Neural cell (in vitro differentiated cells): Measurements from ENCODE around the gene MN1. TPM values are rescaled to one million over a fixed set of nuclear protein-coding genes. Genes with fewer than 3 reads are reported as not detected.

Experiments
- H2AFZ ChIP-seq: fragments of 200-600, 300-800 bp; sonication (generic), shearing (Covaris generic); 2 replicates; pipeline ENCODE4 v1.6.0; 2014; ENCODE audit warnings: low read depth, mild to moderate bottlenecking, antibody characterized with exemption, low read length, moderate library complexity
- H3F3A ChIP-seq: fragments of 200-600 bp; shearing (Covaris generic); 2 replicates; pipeline ENCODE4 v1.6.1; 2016; ENCODE audit warnings: mild to moderate bottlenecking, moderate library complexity, mixed read lengths, antibody characterized with exemption, low read length; ENCODE audit not compliant: insufficient read depth, poor library complexity, severe bottlenecking
- H3K27ac ChIP-seq: fragments of 200-600, 300-800 bp; sonication (generic), shearing (Covaris generic); 2 replicates; pipeline ENCODE4 v1.5.1; 2014; ENCODE audit warnings: mild to moderate bottlenecking, low read length, moderate library complexity
- H3K27me3 ChIP-seq: fragments of 300-800, 200-600 bp; sonication (generic), shearing (Covaris generic); 2 replicates; pipeline ENCODE4 v1.6.0; 2014; ENCODE audit warnings: mild to moderate bottlenecking, low read depth, low read length, moderate library complexity; ENCODE audit not compliant: insufficient read depth
- H3K36me3 ChIP-seq: fragments of 300-800, 200-600 bp; sonication (generic), shearing (Covaris generic); 2 replicates; pipeline ENCODE4 v1.5.1; 2014; ENCODE audit warnings: mild to moderate bottlenecking, antibody characterized with exemption, low read length, moderate library complexity; ENCODE audit not compliant: insufficient read depth
- H3K4me2 ChIP-seq: fragments of 300-800, 200-600 bp; sonication (generic), shearing (Covaris generic); 2 replicates; pipeline ENCODE4 v1.6.0; 2014; ENCODE audit warnings: mild to moderate bottlenecking, low read length
- H3K4me3 ChIP-seq: fragments of 300-800, 200-600 bp; sonication (generic), shearing (Covaris generic); 2 replicates; pipeline ENCODE4 v1.5.1; 2014; ENCODE audit warnings: mild to moderate bottlenecking, low read length, moderate library complexity
- H3K79me2 ChIP-seq: fragments of 200-600 bp; shearing (Covaris generic); replicated peaks from 2 replicates; pipeline ENCODE4 v1.6.0; 2014; ENCODE audit warnings: mild to moderate bottlenecking, low read length, moderate library complexity; ENCODE audit not compliant: insufficient read depth
- H3K9ac ChIP-seq: fragments of 300-800, 200-600 bp; sonication (generic), shearing (Covaris generic); 2 replicates; pipeline ENCODE4 v1.6.1; 2016; ENCODE audit warnings: mild to moderate bottlenecking, low read length, mixed read lengths
- H3K9me2 ChIP-seq: fragments of 200-600 bp; shearing (Covaris generic); 2 replicates; pipeline ENCODE4 v1.6.1; 2016; ENCODE audit warnings: mild to moderate bottlenecking, low read length, mixed read lengths; ENCODE audit not compliant: insufficient read depth
- H3K9me3 ChIP-seq: fragments of 200-600, 300-800 bp; sonication (generic), shearing (Covaris generic); 2 replicates; pipeline ENCODE4 v1.6.1; 2016; ENCODE audit warnings: mild to moderate bottlenecking, mixed run types, low read length, moderate library complexity, mixed read lengths
- H4K20me1 ChIP-seq: fragments of 200-600 bp; shearing (Covaris generic); 2 replicates; pipeline ENCODE4 v1.6.1; 2016; ENCODE audit warnings: mild to moderate bottlenecking, mixed run types; ENCODE audit not compliant: insufficient read depth
- CTCF ChIP-seq: fragments of 450-650 bp; IDR thresholded peaks from 2 replicates; pipeline ENCODE4 v1.5.1; 2014; ENCODE audit warnings: antibody characterized with exemption, mild to moderate bottlenecking, moderate library complexity; ENCODE audit not compliant: poor library complexity, severe bottlenecking
- EP300 ChIP-seq: fragments of 450-650 bp; conservative IDR thresholded peaks from 2 replicates; pipeline ENCODE4 v1.6.1; 2014; ENCODE audit warnings: antibody characterized with exemption, mild to moderate bottlenecking, moderate library complexity; ENCODE audit not compliant: poor library complexity, severe bottlenecking
- EZH2 ChIP-seq: fragments of 200-600, 300-800 bp; shearing (Covaris generic), sonication (generic); IDR thresholded peaks from 2 replicates; pipeline ENCODE4 v1.6.1; 2014; ENCODE audit warnings: antibody characterized with exemption, low read length, borderline replicate concordance, mild to moderate bottlenecking; ENCODE audit not compliant: insufficient read depth, poor library complexity, severe bottlenecking
- MXI1 ChIP-seq: fragments of 450-650 bp; conservative IDR thresholded peaks from 2 replicates; pipeline ENCODE4 v1.6.1; 2014; ENCODE audit warnings: antibody characterized with exemption, mild to moderate bottlenecking; ENCODE audit not compliant: poor library complexity, severe bottlenecking
- POLR2AphosphoS5 ChIP-seq: IDR thresholded peaks from 2 replicates; pipeline ENCODE4 v1.6.1; 2012
- RAD21 ChIP-seq: fragments of 450-650 bp; conservative IDR thresholded peaks from 2 replicates; pipeline ENCODE4 v1.6.1; 2014; ENCODE audit warnings: antibody characterized with exemption, mild to moderate bottlenecking, moderate library complexity
- REST ChIP-seq: IDR thresholded peaks from 2 replicates; pipeline ENCODE4 v1.6.1; 2012; ENCODE audit warnings: borderline replicate concordance
- SMC3 ChIP-seq: fragments of 450-650 bp; conservative IDR thresholded peaks from 2 replicates; pipeline ENCODE4 v1.6.1; 2014; ENCODE audit warnings: antibody characterized with exemption, mild to moderate bottlenecking, moderate library complexity; ENCODE audit not compliant: poor library complexity
- TAF1 ChIP-seq: IDR thresholded peaks from 2 replicates; pipeline ENCODE4 v1.6.1; 2012; ENCODE audit warnings: low read depth
- polyA plus RNA-seq: library from polyadenylated mRNA; depleted of rRNA; stranded (reverse); fragments of >200 nt; gene quantifications from 2 replicates; pipeline ENCODE4 v1.2.3, GENCODE V29; 2014

The MN1 gene
- polyA plus RNA-seq, 1 donor from 2014 or later = 7.3 TPM

DNA sequence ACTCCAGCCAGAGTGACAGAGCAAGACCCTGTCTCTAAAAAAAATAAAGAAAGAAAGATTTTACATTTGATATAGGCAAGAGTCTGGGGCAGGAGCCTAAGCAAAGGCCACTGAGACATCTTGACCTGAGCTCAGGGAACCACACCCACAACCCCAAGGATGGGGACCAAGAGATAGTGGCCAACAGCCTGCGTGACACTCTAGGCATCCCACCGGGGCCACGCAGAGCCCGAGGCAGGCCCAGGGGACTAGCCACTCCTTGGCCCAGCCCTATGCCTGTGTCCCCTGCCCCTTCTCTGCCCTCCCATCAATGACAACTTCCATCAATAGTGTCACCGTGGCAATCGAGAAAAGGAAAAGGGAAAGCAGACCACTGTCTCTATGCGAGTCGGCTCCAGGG lies 41.1 kb downstream of the MN1 start:
- Histone ChIP-seq H3K9ac (no peak overlapping the region), H3K36me3 (no peaks in the 10 kb centered on the region), H4K20me1 (no peaks in the 10 kb centered on the region), H3K9me3 (no peaks in the 10 kb centered on the region), H2AFZ (no peak overlapping the region), H3K27ac (no peak overlapping the region), H3K27me3 (no peaks in the 10 kb centered on the region), H3K9me2 (no peaks in the 10 kb centered on the region), H3K79me2 (peaks cover 19% of the 10 kb centered on the region), H3F3A (no peaks in the 10 kb centered on the region), H3K4me3 (no peak overlapping the region), H3K4me2 (no peak overlapping the region)
- TF ChIP-seq TAF1 (no peak), RAD21 (no peak)

- Histone ChIP-seq H3K4me3 (no peak overlapping the region), H3K9ac (no peak overlapping the region), H3K27ac (no peak overlapping the region), H3K9me3 (no peaks in the 10 kb centered on the region), H3K4me2 (no peak overlapping the region), H3K9me2 (no peaks in the 10 kb centered on the region), H4K20me1 (no peaks in the 10 kb centered on the region), H2AFZ (no peak overlapping the region), H3F3A (no peaks in the 10 kb centered on the region), H3K36me3 (no peaks in the 10 kb centered on the region), H3K27me3 (no peaks in the 10 kb centered on the region), H3K79me2 (peaks cover 11% of the 10 kb centered on the region)
- TF ChIP-seq TAF1 (no peak), CTCF (no peak), MXI1 (no peak), SMC3 (no peak), EZH2 (no peak), POLR2AphosphoS5 (no peak), RAD21 (no peak), REST (no peak), EP300 (no peak)
These were observed 43.5 kb downstream of the MN1 start for GRCh38 chr22:27757928-27758525.
